ENCODE results near the gene TENT4A.

DNA sequence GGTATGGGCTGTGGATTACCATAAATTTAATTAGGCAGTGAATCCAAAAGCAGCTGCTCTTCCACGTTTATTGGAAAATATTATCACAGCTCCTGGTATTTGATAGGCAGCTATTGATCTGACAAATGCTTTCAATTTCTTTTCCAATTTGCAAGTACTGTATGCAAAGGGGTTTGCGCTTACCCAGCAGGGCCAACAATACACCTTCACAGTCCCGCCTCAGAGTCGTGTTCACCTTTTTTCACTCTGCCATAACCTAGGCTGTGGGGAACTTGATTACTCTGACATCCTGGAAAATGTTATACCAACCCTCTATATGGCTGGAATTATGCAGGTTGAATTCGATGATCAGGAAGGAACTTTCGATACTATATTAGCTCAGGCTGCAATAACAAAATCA is 32.3 kb upstream of the TENT4A start:
- TF ChIP-seq, protein P1, sequence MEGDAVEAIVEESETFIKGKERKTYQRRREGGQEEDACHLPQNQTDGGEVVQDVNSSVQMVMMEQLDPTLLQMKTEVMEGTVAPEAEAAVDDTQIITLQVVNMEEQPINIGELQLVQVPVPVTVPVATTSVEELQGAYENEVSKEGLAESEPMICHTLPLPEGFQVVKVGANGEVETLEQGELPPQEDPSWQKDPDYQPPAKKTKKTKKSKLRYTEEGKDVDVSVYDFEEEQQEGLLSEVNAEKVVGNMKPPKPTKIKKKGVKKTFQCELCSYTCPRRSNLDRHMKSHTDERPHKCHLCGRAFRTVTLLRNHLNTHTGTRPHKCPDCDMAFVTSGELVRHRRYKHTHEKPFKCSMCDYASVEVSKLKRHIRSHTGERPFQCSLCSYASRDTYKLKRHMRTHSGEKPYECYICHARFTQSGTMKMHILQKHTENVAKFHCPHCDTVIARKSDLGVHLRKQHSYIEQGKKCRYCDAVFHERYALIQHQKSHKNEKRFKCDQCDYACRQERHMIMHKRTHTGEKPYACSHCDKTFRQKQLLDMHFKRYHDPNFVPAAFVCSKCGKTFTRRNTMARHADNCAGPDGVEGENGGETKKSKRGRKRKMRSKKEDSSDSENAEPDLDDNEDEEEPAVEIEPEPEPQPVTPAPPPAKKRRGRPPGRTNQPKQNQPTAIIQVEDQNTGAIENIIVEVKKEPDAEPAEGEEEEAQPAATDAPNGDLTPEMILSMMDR (conservative IDR thresholded peaks at IDR 0.05 in 1 of 2, IDR thresholded peaks at IDR 0.05 in 1 of 2; ENCODE audit: extremely low read depth in 1 of 2, insufficient read depth in 1 of 2, low read depth in 1 of 2, low read length in 2 of 2), result no peak
- no peak for TF ChIP-seq EZH2 (IDR thresholded peaks at IDR 0.05; ENCODE audit: borderline replicate concordance, low read length)

Data from mammary epithelial cell (primary cell).